ENCODE measurements around the gene SMIM27. TPM values are rescaled to one million over a fixed set of nuclear protein-coding genes. Genes with fewer than 3 reads are reported as not detected.
"Not testable (repeated sequence)": the region's sequence is repeated elsewhere in the genome, so short reads cannot be mapped to it uniquely, and the experiment has no call there.

SMIM27 gene
- 10 to 100 TPM; 14.1 to 18.8 (median 15.5) TPM for polyA plus RNA-seq (ENCODE audit: insufficient read length in 4 of 4)

GRCh38 chr9:32552172-32552872 lies at the start of gene SMIM27, which contains the start of gene TOPORS:
Gene SMIM27, plus strand, starts transcription at chr9:32552327. Its CDS starts 108 bp downstream, at chr9:32552435.
Gene TOPORS, minus strand, starts transcription at chr9:32552586. Its CDS starts 150 bp downstream, at chr9:32552436.
- DNase-seq (ENCODE audit: low read depth in 4 of 4, low spot score in 3 of 4) = peak; percentile 85 to 87 (median 86)

GRCh38 chr9:32502464-32502863 lies 49.7 kb upstream of the SMIM27 start:
- no peak for DNase-seq (ENCODE audit: low read depth in 4 of 4, low spot score in 3 of 4)

- no peak for DNase-seq (ENCODE audit: low read depth in 4 of 4, low spot score in 3 of 4)
Measured at GRCh38 chr9:32503008-32503407, 49.1 kb upstream of the SMIM27 start.

- no peak for DNase-seq (ENCODE audit: low read depth in 4 of 4, low spot score in 3 of 4)
Measured at GRCh38 chr9:32508728-32509127, 43.4 kb upstream of the SMIM27 start.

- no peak for DNase-seq (ENCODE audit: low read depth in 4 of 4, low spot score in 3 of 4)
Measured at GRCh38 chr9:32516241-32516640, 35.9 kb upstream of the SMIM27 start.

- no peak for DNase-seq (ENCODE audit: low read depth in 4 of 4, low spot score in 3 of 4)
Measured at GRCh38 chr9:32518276-32518675, 33.9 kb upstream of the SMIM27 start.

- no peak for DNase-seq (ENCODE audit: low read depth in 4 of 4, low spot score in 3 of 4)
Measured at GRCh38 chr9:32523910-32524309, 28.2 kb upstream of the SMIM27 start.

- not testable (repeated sequence) for DNase-seq (ENCODE audit: low read depth in 4 of 4, low spot score in 3 of 4)
Measured at GRCh38 chr9:32524558-32524891, 27.6 kb upstream of the SMIM27 start.

GRCh38 chr9:32524892-32525708 lies 27.0 kb upstream of the SMIM27 start:
- DNase-seq (ENCODE audit: low read depth in 4 of 4, low spot score in 3 of 4) = peak in 2 of 4 donors; percentile 10 to 18

GRCh38 chr9:32525709-32526030 lies 26.5 kb upstream of the SMIM27 start:
- peak in 2 of 4 donors; percentile 12 to 20 for DNase-seq (ENCODE audit: low read depth in 4 of 4, low spot score in 3 of 4)

- DNase-seq (ENCODE audit: low read depth in 4 of 4, low spot score in 3 of 4) = peak; percentile 81 to 86 (median 84)
Measured at GRCh38 chr9:32526041-32526706, 26.0 kb upstream of the SMIM27 start, which contains the start of gene RIGI. Gene RIGI, minus strand, starts transcription at chr9:32526196. Its CDS starts 30 bp downstream, at chr9:32526166.

GRCh38 chr9:32526707-32527048 lies 25.4 kb upstream of the SMIM27 start:
- DNase-seq (ENCODE audit: low read depth in 4 of 4, low spot score in 3 of 4) = no peak

- no peak for DNase-seq (ENCODE audit: low read depth in 4 of 4, low spot score in 3 of 4)
Measured at GRCh38 chr9:32533336-32533735, 18.8 kb upstream of the SMIM27 start.

- no peak for DNase-seq (ENCODE audit: low read depth in 4 of 4, low spot score in 3 of 4)
Measured at GRCh38 chr9:32533816-32534215, 18.3 kb upstream of the SMIM27 start.

- no peak for DNase-seq (ENCODE audit: low read depth in 4 of 4, low spot score in 3 of 4)
Measured at GRCh38 chr9:32543047-32543446, 9.1 kb upstream of the SMIM27 start.

- DNase-seq (ENCODE audit: low read depth in 4 of 4, low spot score in 3 of 4) = no peak
Measured at GRCh38 chr9:32545884-32546283, 6.2 kb upstream of the SMIM27 start.

- DNase-seq (ENCODE audit: low read depth in 4 of 4, low spot score in 3 of 4) = not testable (repeated sequence)
Measured at GRCh38 chr9:32548213-32548612, 3.9 kb upstream of the SMIM27 start.

- DNase-seq (ENCODE audit: low read depth in 4 of 4, low spot score in 3 of 4) = peak; percentile 22 to 39 (median 30)
Measured at GRCh38 chr9:32550150-32550561, 2.0 kb upstream of the SMIM27 start.

GRCh38 chr9:32550562-32551275 lies 1.4 kb upstream of the SMIM27 start:
- peak; percentile 90 to 93 (median 92) for DNase-seq (ENCODE audit: low read depth in 4 of 4, low spot score in 3 of 4)

GRCh38 chr9:32551276-32552051 lies 663 bp upstream of the SMIM27 start:
- DNase-seq (ENCODE audit: low read depth in 4 of 4, low spot score in 3 of 4) = peak in 3 of 4 donors; percentile 18 to 42 (median 27)
